ENCODE measurements around the gene STOML2.
"Not testable (repeated sequence)": the region's sequence is repeated elsewhere in the genome, so short reads cannot be mapped to it uniquely, and the experiment has no call there.

STOML2 gene

DNA sequence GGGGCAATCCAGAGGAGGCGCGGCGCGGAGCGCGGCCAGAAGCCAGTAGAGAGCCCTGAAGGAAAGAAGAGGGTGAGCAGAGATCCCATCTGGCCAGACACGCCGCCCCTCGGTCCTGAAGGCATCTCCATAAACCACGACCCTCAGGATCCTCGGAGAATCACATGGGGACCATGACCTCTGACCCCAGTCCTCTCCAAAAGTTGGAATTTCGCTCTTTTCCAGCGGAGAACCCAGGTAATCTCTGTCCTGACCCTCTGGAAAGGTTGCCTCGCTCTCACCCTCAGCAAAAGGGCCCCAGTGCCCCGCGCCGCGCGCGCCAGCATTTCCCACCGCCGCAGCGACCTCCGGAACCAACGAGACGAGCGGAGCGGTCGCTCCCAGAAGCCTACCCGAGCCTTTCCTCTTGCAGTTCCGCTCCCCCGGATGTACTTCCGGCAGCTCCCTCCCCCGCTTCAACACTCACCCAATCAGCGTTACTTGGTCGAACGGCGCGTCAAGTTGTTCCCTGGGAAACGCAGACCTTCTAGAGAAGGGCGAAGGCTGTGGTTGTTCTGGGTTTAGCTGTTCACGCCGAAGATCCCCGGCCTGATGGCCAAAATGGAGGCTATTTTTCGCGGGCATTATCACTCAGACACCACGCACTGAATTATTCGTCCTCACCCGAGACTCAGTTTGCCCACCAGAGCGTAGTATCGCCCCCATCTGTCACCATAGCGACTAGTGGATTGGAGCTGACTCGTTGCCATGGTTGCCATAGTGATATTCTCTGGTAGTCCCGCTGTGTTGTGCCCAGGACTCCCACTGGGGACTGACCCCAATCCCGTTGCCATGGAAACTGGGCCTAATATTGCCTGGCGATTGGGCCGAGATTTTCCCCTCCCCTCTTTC is at the start of gene STOML2:
Gene STOML2 (minus strand): TSS at position 363 of the 891 bp plus-strand sequence. CDS start 37 bp downstream, at position 326.
- DNase-seq (ENCODE audit: low read depth in 2 of 2): peak; percentile 79 to 85

GRCh38 chr9:35147941-35148563 is 45.1 kb upstream of the STOML2 start:
- DNase-seq (ENCODE audit: low read depth in 2 of 2): not testable (repeated sequence)

- no peak for DNase-seq (ENCODE audit: low read depth in 2 of 2)
These were observed 39.1 kb upstream of the STOML2 start for GRCh38 chr9:35142037-35142436.

- DNase-seq (ENCODE audit: low read depth in 2 of 2): no peak
These were observed 37.2 kb upstream of the STOML2 start for GRCh38 chr9:35140093-35140492.

DNA sequence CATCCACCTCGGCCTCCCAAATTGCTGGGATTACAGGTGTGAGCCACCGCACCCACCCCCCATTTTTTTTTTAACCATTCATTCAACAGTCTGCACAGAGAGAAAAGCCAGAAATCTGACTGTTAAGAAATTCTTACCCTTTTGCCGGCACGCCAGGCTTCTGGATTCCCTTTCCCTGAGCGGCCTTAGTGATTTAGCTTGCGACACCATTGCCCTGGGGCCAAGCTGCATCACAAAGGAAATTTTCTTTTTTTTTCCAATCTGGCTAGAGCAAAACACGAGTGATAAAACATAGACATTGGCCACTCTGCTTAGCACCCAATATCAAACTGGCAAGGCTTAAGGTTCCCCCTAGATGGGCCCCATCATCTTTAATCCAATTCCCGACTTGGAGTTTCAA is 33.9 kb upstream of the STOML2 start:
- no peak for DNase-seq (ENCODE audit: low read depth in 2 of 2)

- DNase-seq (ENCODE audit: low read depth in 2 of 2): no peak
These were observed 33.1 kb upstream of the STOML2 start for GRCh38 chr9:35135988-35136387.

- DNase-seq (ENCODE audit: low read depth in 2 of 2): no peak
These were observed 32.0 kb upstream of the STOML2 start for GRCh38 chr9:35134920-35135319.

DNA sequence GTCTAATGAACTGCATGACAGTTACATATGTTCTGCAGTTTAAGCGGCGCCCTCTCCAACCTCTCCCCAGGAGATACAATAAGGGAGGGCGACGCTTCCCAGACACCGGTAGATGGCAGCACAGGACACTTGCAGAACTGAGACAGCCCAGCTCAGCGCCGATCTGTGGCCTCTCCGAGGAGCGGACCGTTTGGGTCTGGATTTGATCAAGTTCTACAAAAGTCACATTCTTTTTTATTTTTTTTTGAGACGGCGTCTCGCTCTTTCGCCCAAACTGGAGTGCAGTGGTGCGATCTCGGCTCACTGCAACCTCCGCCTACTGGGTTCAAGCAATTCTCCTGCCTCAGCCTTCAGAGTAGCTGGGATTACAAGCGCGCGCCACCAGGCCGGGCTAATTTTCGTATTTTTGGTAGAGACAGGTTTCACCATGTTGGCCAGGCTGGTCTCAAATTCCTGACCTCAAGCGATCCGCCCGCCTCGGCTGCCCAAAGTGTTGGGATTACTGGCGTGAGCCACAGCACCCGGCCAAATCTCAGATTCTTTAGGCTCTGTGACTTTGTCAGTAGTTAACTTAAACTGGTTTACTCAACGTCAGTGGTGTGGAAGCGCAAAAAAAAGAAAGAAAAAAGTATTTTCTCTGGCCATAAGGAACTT is 14.1 kb upstream of the STOML2 start:
- peak; percentile 72 for DNase-seq (ENCODE audit: low read depth in 2 of 2)

- no peak for DNase-seq (ENCODE audit: low read depth in 2 of 2)
These were observed 13.6 kb upstream of the STOML2 start for GRCh38 chr9:35116539-35116897.

- peak; percentile 90 to 93 for DNase-seq (ENCODE audit: low read depth in 2 of 2)
These were observed 13.0 kb upstream of the STOML2 start, which contains the start of gene ATOSB for GRCh38 chr9:35115680-35116538. Gene ATOSB, minus strand, starts transcription at chr9:35115862. Its CDS starts 7,588 bp downstream, at chr9:35108274.

GRCh38 chr9:35114840-35115628 is 12.1 kb upstream of the STOML2 start:
- DNase-seq (ENCODE audit: low read depth in 2 of 2): no peak

GRCh38 chr9:35114113-35114839 is 11.3 kb upstream of the STOML2 start:
- peak; percentile 58 to 62 for DNase-seq (ENCODE audit: low read depth in 2 of 2)

- DNase-seq (ENCODE audit: low read depth in 2 of 2): no peak
These were observed 9.5 kb upstream of the STOML2 start for GRCh38 chr9:35112257-35113020.

DNA sequence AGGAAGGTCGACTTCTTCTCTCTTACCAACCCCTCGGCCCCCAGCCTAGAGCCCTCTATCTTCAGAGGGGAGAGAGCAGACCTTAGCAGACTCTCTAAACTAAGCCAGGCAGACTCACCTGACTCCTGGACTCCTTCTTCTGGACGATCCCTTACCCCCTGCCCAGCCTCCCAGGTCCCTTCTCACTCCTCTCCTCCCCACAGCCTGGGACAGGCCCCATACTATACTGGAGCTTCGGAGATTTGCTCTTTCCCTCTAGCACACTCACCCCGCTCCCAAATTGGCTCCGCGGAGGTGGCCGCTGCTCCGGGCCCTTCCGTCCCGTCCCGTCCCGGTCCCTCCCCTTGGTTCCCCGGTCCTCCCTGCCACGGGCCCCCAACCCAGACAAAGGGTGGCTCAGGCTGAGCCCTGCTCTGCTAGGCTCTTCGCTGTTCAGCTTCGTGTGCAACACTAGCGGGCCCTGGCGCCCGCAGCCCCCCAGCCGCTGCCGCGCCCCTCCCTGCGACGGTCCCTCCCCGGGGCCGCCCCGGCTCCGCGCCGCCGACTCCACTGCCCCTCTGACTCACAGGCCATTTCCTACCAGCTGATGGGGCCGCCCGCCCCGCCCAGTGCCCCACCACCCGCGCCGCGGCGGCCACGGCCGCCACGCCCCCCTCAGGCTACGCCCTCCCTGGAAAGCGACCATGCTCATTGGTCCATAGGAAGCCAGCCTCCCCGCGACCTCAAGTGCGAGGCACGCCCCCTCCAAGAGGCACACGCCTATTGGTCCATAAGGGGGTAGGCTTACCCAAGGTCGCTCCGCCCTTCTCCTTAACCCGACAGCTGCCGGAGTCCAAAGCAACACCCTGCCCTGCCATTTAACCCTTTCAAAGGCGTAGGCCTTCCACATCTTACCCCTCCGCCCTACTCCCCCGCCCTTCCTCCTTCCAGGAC is 8.3 kb upstream of the STOML2 start:
- DNase-seq (ENCODE audit: low read depth in 2 of 2): peak; percentile 92 to 95

GRCh38 chr9:35110327-35110761 is 7.4 kb upstream of the STOML2 start:
- no peak for DNase-seq (ENCODE audit: low read depth in 2 of 2)

DNA sequence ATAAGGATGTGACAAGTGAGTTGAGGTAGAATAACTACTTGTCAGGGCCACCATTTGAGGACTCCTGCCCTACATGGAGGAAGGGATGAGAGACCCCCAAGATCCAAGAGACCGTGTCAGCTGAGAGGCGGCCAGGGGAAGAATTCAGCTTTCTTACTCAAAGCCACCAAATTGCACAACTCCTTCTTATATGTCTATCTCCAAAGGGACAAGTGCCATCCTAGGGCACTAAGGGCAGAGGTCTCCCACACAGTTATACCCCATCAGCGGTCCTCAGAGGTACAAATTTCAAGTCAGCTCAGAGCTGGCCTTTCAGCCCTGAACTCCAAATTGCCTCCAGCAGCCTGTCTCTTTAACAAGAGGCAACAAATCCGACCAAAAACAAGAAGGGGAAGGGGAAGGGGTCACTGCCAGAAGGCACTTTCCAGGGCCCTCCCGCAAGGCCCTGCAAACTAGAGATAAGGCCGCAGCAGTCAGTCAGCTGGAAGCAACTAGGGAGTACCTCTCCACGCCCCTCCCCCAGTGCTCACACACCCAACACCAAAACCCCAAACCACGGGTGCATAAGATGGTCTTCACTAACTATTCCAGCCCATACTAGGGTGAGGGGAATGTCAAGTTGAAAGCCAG is 6.1 kb upstream of the STOML2 start:
- no peak for DNase-seq (ENCODE audit: low read depth in 2 of 2)

DNA sequence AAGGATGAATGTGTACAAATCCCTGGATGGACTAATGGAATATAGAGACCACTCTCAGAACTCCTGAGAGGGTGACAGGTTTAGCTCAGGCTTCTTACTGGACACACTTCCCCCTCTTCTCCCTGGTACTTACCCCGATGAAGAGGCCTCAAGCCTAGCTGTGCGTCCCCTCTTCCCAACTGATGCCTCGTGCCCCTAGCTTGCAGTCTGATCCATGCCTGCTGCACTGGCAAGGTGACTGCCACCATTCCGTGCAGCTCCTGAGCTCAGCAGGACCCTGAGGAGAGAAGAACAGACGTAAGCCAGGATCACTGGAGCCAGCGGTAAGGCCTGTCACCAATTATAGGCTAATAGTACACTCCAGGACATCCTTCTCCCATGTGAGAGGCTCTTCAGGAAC is 5.5 kb upstream of the STOML2 start:
- no peak for DNase-seq (ENCODE audit: low read depth in 2 of 2)
